GM12872 (cell line): Measurements from ENCODE around the gene ABCB4.

ENCODE experiments used
- CTCF ChIP-seq: IDR thresholded peaks from 3 replicates; pipeline ENCODE4 v1.5.1; 2011; ENCODE audit warnings: low read depth, mild to moderate bottlenecking, low read length, moderate library complexity; ENCODE audit not compliant: insufficient read depth

The ABCB4 gene

GRCh38 chr7:87475359-87476178, at the start of gene ABCB4:
Gene ABCB4, minus strand, starts transcription at chr7:87475680. Its CDS starts 215 bp downstream, at chr7:87475465.
- no peak for TF ChIP-seq CTCF

- TF ChIP-seq CTCF: no peak
These were observed 43.3 kb upstream of the ABCB4 start for GRCh38 chr7:87518735-87519134.

GRCh38 chr7:87517891-87518290, 42.4 kb upstream of the ABCB4 start:
- no peak for TF ChIP-seq CTCF

- TF ChIP-seq CTCF: no peak
These were observed 41.8 kb upstream of the ABCB4 start for GRCh38 chr7:87517136-87517815.

GRCh38 chr7:87513735-87514335, 38.4 kb upstream of the ABCB4 start:
- no peak for TF ChIP-seq CTCF

- TF ChIP-seq CTCF: no peak
These were observed 37.4 kb upstream of the ABCB4 start for GRCh38 chr7:87512906-87513305.

GRCh38 chr7:87511510-87511909, 36.0 kb upstream of the ABCB4 start:
- no peak for TF ChIP-seq CTCF
